Endothelial cell of umbilical vein (primary cell): ENCODE measurements around the gene ETAA1.

Experiments
- EZH2 ChIP-seq: IDR thresholded peaks from 2 replicates; pipeline ENCODE4 v1.6.1; 2012; ENCODE audit warnings: borderline replicate concordance, low read depth, mild to moderate bottlenecking, moderate library complexity, low read length, inconsistent platforms; ENCODE audit not compliant: severe bottlenecking
- FOS ChIP-seq: IDR thresholded peaks from 2 replicates; pipeline ENCODE4 v1.6.1; 2011; ENCODE audit warnings: mild to moderate bottlenecking, low read length, moderate library complexity, borderline replicate concordance; ENCODE audit not compliant: insufficient read depth
- GATA2 ChIP-seq: IDR thresholded peaks from 2 replicates; pipeline ENCODE4 v1.7.0; 2011; ENCODE audit warnings: low read depth, mild to moderate bottlenecking, moderate library complexity, mixed read lengths, low read length; ENCODE audit not compliant: insufficient read length, insufficient read depth
- JUN ChIP-seq: IDR thresholded peaks from 2 replicates; pipeline ENCODE4 v1.6.1; 2011; ENCODE audit warnings: borderline replicate concordance, low read depth; ENCODE audit not compliant: insufficient read length, insufficient read depth
- MAX ChIP-seq: IDR thresholded peaks from 2 replicates; pipeline ENCODE4 v1.6.1; 2011; ENCODE audit not compliant: insufficient read depth, insufficient read length
- MYC ChIP-seq: IDR thresholded peaks from one replicate; pipeline ENCODE4 v1.6.1; 2011; ENCODE audit warnings: mild to moderate bottlenecking, low read depth, low read length
- POLR2A ChIP-seq: IDR thresholded peaks from 2 replicates; pipeline ENCODE4 v1.6.1; 2012; ENCODE audit warnings: low read depth, mild to moderate bottlenecking, control low read depth, low read length
- POLR2AphosphoS5 ChIP-seq: IDR thresholded peaks from 2 replicates; pipeline ENCODE4 v1.6.1; 2012; ENCODE audit warnings: low read depth, mild to moderate bottlenecking, control low read depth, low read length, moderate library complexity; ENCODE audit not compliant: insufficient read depth
- TF ChIP-seq, protein P1 (sequence below), 2 donors: IDR thresholded peaks; 1 replicate in 1 of 2; 2 replicates in 1 of 2; pipeline ENCODE4 v1.5.1; 2011; ENCODE audit warnings: low read length in 2 of 2, mild to moderate bottlenecking in 2 of 2, moderate library complexity in 2 of 2, control low read depth in 1 of 2, inconsistent platforms in 1 of 2, low read depth in 1 of 2; ENCODE audit not compliant: insufficient read depth in 1 of 2; ENCODE audit errors: extremely low read depth in 1 of 2

DNA sequence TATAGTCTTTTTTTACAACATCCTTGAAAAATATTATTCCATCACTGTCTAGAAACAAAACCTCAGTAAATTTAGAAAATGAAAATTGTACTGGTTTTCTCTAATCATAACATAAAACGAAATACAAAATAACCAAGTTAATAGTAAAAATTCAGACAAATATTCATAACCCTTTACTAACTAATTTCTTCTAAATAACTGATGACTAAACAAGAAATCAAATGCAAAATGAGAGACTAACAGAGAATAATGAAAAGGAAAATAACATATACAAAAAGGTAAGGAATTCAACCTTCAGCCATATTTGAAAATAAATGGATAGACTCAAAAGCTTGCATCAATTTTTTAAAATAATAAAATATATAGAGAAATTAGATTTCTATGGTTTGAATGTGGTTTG, 18.6 kb upstream of the ETAA1 start:
- TF ChIP-seq, protein P1, sequence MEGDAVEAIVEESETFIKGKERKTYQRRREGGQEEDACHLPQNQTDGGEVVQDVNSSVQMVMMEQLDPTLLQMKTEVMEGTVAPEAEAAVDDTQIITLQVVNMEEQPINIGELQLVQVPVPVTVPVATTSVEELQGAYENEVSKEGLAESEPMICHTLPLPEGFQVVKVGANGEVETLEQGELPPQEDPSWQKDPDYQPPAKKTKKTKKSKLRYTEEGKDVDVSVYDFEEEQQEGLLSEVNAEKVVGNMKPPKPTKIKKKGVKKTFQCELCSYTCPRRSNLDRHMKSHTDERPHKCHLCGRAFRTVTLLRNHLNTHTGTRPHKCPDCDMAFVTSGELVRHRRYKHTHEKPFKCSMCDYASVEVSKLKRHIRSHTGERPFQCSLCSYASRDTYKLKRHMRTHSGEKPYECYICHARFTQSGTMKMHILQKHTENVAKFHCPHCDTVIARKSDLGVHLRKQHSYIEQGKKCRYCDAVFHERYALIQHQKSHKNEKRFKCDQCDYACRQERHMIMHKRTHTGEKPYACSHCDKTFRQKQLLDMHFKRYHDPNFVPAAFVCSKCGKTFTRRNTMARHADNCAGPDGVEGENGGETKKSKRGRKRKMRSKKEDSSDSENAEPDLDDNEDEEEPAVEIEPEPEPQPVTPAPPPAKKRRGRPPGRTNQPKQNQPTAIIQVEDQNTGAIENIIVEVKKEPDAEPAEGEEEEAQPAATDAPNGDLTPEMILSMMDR (IDR thresholded peaks at IDR 0.05; ENCODE audit: extremely low read depth in 1 of 2, insufficient read depth in 1 of 2, low read depth in 1 of 2, low read length in 2 of 2): no peak
- TF ChIP-seq POLR2A (no peak), JUN (no peak), EZH2 (no peak), MAX (no peak), MYC (no peak), POLR2AphosphoS5 (no peak), GATA2 (no peak), FOS (no peak)
